Activated T-cell treated with anti-CD3 and anti-CD28 coated beads, Interleukin-2, amount 50 U/mL, for 24 hours (primary cell): ENCODE data around the gene GDPD5.

ENCODE experiments used
- DNase-seq: peaks from one replicate; pipeline ENCODE4 v3.0.0-alpha.2; 2020
- H3K27ac Mint-ChIP-seq: 2 replicates; pipeline ENCODE4 v1.8.0; 2020; ENCODE audit warnings: mild to moderate bottlenecking, mixed read lengths
- H3K27me3 Mint-ChIP-seq: 2 replicates; pipeline ENCODE4 v1.8.0; 2020; ENCODE audit warnings: mixed read lengths
- H3K36me3 Mint-ChIP-seq: 2 replicates; pipeline ENCODE4 v1.8.0; 2020; ENCODE audit warnings: low read depth, mixed read lengths
- H3K4me1 Mint-ChIP-seq: 2 replicates; pipeline ENCODE4 v1.8.0; 2020; ENCODE audit warnings: low read depth, mixed read lengths
- H3K4me3 Mint-ChIP-seq: 2 replicates; pipeline ENCODE4 v1.8.0; 2020; ENCODE audit warnings: mild to moderate bottlenecking, moderate library complexity, mixed read lengths
- H3K9me3 Mint-ChIP-seq: 2 replicates; pipeline ENCODE4 v1.8.0; 2020; ENCODE audit warnings: mixed read lengths

The GDPD5 gene

DNA sequence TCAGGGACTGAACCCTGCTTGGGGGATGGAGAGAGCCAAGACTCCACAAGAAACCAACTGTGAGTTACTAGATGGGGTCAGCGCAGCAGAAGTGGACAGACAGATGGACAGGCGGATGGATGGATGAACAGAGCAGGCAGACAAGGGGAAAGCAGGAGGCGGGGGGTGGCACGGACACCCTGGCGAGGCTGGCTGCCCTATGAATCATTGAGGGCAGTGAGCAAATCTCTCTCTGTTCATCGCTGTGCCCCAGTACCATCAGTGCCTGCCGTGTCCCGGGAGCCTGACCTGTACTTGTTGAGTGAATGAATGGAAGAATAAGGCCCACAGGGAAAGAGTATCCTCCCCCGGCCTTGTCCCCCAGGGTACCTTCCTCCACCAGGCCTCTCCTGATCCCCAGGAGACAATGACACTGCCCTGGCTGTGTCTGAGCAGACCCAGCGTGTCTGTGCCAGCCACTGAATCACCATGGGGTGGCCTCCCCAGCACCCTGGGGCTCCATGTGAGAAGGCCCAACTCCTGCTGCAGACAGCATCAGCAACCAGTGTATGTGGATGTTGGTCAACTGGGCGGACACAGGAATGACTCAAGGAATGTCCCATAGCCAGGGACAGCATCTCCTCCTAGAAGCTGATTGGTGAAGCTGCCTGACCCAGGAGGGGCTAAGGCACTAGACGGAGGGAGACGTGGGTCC lies 87.6 kb downstream of the GDPD5 start:
- no peak for DNase-seq
- peaks cover 6% of the 10 kb centered on the region for H3K36me3 Mint-ChIP-seq
- H3K4me1 Mint-ChIP-seq: no peaks in the 10 kb centered on the region
- no peak overlapping the region for H3K4me3 Mint-ChIP-seq
- no peaks in the 10 kb centered on the region for H3K9me3 Mint-ChIP-seq
- H3K27me3 Mint-ChIP-seq: peaks cover 8% of the 10 kb centered on the region
- no peak overlapping the region for H3K27ac Mint-ChIP-seq

DNA sequence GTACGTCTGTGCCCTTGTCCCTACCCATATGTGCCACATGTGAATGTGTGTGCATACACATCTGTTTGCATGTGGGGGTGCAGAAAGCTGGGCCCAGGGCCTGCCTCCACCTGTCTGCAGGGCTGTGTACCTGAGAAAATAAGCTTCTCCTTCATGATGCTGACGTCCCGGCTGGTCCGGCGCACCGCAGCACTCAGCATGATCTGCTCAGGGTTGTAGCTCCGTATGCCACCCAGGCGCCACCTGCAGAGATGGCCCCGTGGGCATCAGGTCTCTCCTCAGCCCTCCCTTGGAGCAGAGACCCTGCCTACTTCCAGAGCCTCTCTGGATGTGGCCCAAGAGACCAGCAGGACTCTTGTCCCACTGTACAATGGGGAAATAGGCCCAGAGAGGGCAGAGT lies 88.9 kb downstream of the GDPD5 start:
- Mint-ChIP-seq H3K27me3 (peaks cover 21% of the 10 kb centered on the region), H3K9me3 (no peaks in the 10 kb centered on the region), H3K36me3 (peaks cover 6% of the 10 kb centered on the region), H3K27ac (no peak overlapping the region), H3K4me3 (no peak overlapping the region), H3K4me1 (no peaks in the 10 kb centered on the region)
- no peak for DNase-seq

DNA sequence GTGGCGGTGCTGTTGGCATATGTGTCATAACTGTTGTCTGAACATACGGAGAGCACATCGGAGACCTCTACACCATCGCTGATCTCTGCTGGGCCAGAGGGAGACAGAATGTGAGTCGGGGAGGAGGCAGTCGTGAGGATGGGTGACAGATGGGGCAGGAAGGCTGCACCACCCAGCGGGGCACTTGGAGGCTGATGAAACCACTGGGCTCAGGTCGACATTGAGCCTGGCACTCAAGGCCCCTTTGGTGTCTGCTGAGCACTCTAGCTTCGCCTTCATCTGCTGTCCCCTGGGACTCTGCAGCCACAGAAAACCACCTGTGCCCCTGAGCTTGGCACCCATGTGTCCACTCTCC lies 90.2 kb downstream of the GDPD5 start:
- H3K27ac Mint-ChIP-seq: no peak overlapping the region
- H3K4me1 Mint-ChIP-seq: peaks cover 6% of the 10 kb centered on the region
- H3K27me3 Mint-ChIP-seq: peaks cover 34% of the 10 kb centered on the region
- peaks cover 6% of the 10 kb centered on the region for H3K36me3 Mint-ChIP-seq
- H3K4me3 Mint-ChIP-seq: no peak overlapping the region
- no peak for DNase-seq
- H3K9me3 Mint-ChIP-seq: no peaks in the 10 kb centered on the region

DNA sequence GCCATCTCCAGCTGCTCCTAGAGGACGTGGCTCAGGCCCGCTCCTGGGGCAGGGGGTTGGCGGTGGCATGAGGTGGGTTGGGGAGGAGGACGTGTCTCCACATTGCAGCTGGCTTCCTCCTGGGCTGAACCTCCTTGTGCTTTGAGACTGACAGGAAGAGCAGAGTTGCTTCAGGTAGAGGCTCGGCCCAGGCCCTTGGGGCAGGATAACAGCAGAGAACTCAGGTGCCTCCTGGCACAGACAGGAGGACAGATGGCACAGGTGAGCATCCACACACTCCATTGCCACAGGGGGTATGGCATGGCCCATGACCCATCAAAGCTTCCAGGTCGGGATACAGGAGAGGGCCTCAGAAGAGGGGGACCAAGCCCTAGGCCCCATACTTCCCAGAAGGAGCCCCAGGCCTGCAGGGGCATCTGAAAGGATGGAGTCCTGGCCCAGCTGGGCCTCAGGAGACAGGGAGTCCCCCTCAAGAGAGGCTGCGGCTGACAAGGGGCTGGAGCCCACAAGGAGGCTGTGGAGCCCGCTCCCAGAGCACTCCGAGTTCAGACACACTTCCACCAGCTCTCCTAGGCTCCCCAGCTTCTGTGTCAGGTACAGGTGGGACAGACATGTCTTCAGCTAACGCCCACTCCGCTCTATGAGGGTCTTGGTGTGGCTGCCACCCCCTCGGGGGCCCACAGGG lies 90.7 kb downstream of the GDPD5 start:
- no peaks in the 10 kb centered on the region for H3K9me3 Mint-ChIP-seq
- H3K4me1 Mint-ChIP-seq: peaks cover 8% of the 10 kb centered on the region
- H3K4me3 Mint-ChIP-seq: no peak overlapping the region
- no peak for DNase-seq
- H3K27ac Mint-ChIP-seq: no peak overlapping the region
- peaks cover 6% of the 10 kb centered on the region for H3K36me3 Mint-ChIP-seq
- H3K27me3 Mint-ChIP-seq: peaks cover 35% of the 10 kb centered on the region

DNA sequence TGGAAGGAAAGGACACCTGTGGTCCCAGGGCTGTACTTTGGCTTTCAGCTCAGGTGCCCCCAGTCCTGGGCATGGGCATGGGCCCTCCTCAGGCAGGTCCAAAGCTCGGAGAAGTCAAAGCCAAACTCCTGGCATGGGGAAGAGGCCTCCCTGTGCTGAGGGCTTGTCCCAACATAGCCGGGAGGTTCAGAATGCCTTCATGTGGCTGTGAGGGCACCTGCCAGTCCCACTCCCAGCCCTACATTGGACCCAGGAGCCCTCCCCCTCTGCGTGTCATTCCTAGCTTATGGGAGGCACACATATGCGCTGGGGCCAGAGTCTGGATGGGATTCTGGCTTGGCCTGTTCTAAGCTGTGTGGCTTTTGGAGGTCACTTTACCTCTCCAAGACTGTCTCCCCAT lies 91.7 kb downstream of the GDPD5 start:
- Mint-ChIP-seq H3K27ac (no peak overlapping the region), H3K4me1 (peaks cover 12% of the 10 kb centered on the region), H3K4me3 (no peak overlapping the region), H3K36me3 (peaks cover 8% of the 10 kb centered on the region), H3K9me3 (peaks cover 4% of the 10 kb centered on the region), H3K27me3 (peaks cover 40% of the 10 kb centered on the region)
- no peak for DNase-seq

DNA sequence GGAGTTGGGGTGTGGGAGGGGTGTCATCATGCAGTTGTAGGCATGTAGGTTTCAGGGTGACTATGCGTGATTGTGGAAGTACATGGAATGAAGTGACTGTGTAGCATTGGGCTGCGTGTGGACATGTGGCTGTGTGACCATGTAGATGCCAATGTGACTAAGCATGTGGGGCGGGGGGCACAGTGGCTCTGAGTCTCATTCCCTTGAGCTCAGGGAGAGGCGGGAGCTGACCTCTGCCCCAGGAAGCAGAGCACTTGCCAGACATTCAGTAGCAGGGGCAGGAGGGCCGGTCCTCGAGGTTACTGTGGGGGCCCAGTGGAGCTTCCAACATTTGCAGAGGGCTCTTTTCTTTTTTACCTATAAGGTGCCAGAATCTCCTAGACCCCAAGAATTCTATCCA lies 92.3 kb downstream of the GDPD5 start:
- Mint-ChIP-seq H3K4me1 (peaks cover 18% of the 10 kb centered on the region), H3K9me3 (peaks cover 7% of the 10 kb centered on the region), H3K27me3 (peaks cover 46% of the 10 kb centered on the region), H3K4me3 (no peak overlapping the region), H3K36me3 (peaks cover 8% of the 10 kb centered on the region), H3K27ac (no peak overlapping the region)
- DNase-seq: no peak

DNA sequence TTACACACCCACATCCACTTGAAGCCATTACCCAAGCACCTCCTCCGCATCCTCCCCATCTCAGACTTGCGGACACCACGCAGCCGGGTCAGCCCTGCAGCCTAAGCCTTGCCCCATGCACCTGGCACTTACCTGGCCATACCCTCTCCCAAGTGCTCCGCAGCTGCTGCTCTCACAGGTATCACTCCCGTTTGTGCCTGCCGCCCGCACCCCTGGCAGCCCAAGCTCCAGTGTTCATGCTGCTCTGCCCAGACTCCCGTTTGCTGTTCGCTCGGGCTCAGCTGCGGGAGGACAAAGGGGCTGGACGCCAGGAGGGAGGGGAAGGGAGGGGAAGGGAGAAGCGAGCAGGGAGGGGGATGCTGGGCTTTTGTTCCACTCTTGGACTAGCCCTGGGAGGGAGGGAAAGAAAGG lies 92.8 kb downstream of the GDPD5 start, which contains the start of gene KLHL35:
Gene KLHL35 (minus strand): TSS at position 293 of the 411 bp plus-strand sequence. CDS start 2,574 bp downstream, outside the sequence.
- peaks cover 23% of the 10 kb centered on the region for H3K4me1 Mint-ChIP-seq
- peaks cover 8% of the 10 kb centered on the region for H3K36me3 Mint-ChIP-seq
- peaks cover 7% of the 10 kb centered on the region for H3K9me3 Mint-ChIP-seq
- H3K4me3 Mint-ChIP-seq: no peak within 1 kb of the TSS
- H3K27me3 Mint-ChIP-seq: peaks cover 52% of the 10 kb centered on the region
- no peak within 1 kb of the TSS for H3K27ac Mint-ChIP-seq
- DNase-seq: no peak

DNA sequence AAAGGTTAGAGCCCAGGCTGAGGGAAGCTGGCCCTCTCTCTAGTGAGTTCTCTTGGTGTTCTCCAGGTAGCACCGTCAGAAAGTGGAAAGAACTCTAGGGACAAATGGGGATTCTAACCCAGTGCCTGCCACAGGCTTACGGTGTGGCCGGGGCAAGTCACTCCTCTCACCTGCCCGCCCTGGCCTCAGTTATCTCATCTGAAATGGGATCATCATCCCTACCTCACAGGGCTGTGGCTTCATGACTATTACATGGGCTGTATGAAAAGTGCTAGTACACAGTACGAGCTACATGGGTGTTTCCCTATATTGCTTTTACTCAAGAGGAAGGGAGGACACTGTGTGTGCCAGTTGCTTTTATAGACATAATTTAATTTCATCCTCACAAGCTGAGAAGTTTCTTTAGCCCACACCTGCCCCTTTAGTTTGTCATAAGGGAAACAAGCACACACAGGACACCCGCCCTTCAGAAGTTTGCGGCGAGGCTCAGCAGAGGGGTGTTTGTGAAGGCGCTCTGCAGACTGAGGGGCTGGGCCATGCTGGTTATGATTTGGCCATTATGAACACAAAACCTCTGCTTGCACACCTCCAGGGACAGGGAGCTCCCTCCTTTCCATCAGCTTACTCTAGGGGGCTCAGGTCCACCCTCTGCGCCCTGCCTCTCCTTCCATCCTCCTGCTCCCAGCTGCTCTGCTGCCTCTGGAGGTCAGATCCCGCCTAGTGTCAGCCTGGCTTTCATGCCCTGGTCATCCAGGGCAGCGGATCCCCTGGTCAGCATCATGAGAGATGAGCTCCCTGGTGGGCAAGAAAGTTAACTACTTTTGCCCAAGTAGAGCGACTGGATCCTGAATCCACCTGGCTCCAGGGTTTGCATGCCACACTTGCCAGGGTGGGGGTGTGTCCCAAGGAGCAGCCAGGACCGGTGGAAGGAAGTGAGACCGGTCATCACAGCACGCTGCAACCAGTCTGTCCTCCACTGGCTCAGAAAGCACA lies 93.9 kb downstream of the GDPD5 start:
- peaks cover 8% of the 10 kb centered on the region for H3K36me3 Mint-ChIP-seq
- peaks cover 7% of the 10 kb centered on the region for H3K9me3 Mint-ChIP-seq
- no peak for DNase-seq
- H3K27me3 Mint-ChIP-seq: peaks cover 57% of the 10 kb centered on the region
- no peak overlapping the region for H3K27ac Mint-ChIP-seq
- peaks cover 23% of the 10 kb centered on the region for H3K4me1 Mint-ChIP-seq
- no peak overlapping the region for H3K4me3 Mint-ChIP-seq

DNA sequence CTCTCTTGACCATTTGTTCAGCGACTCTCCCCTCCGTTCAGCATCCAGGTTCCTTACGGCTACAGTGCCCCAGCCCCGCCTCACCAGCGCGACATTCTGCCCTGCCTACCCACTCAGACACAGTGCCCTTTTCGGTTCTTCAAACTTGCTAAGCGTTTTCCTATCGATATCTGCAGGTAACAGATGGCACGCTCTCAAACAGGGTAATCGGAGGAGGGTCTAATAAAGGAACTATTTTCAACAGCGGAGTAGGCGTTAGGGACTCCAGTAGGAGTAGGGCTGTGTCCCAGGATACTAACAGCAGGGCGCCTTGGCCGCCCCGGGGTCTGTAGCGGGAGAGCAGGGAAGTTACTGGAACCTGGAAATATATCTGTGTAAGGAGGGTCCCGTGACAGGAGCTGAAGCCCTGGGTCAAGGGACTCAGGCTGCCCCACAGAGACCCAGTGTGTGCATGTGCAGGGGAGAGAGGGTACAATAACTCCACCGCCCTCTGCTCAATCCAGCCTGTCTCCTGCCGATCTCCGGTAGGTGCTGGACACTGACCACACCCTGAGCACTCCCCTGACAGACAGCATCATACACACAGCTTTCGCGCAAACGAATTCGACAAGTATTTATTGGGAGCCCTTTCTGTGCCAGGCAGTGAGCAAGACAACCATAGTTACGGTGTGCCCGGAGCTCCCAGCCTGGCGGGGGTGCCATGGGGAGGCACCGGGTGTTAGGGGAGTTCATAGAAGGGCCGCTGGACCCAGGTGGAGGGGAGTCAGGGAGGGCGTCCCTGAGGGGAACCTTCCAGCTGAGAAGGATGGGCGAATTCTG lies 94.8 kb downstream of the GDPD5 start:
- Mint-ChIP-seq H3K4me1 (peaks cover 23% of the 10 kb centered on the region), H3K36me3 (peaks cover 5% of the 10 kb centered on the region), H3K27me3 (peaks cover 57% of the 10 kb centered on the region), H3K4me3 (peak overlapping the region; percentile 63), H3K9me3 (peaks cover 7% of the 10 kb centered on the region), H3K27ac (peak overlapping the region; percentile 41)
- no peak for DNase-seq

DNA sequence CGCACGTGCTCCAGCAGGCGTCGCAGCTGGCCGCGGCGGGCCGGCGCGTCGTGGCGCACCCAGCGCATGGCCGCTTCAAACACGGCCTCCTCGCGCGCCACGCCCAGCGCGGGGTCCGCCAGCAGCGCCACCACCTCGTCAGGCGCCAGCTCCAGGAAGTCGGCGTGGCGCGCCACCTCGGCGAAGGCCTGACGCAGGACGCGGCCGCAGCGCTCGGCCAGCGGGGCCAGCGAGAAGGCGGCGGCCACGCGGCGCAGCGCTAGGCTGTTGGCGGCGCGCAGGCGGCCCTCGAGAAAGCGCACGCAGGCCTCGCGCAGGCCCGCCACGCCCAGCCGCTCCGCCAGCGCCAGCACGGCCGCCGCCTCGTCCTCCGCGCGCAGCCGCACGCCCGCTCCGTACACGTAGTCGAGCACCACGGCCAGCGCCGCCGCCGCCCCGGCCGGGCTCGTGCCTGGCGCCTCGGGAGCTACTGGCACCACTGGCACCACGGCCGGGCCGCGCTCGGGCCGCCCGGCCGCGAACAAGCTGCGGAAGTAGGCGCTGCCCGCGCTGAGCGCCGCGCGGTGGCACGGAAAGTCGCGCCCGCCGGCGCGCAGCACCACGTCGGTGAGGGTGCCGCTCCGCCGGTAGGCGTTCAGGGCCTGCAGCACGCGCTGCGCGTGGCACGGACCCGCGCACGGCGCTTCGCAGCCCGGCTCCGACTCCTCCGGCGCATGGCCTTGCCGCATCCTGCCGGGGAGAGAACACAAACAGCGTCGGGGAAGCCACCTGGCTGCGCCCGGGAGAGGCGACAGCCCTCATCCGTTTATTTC lies 95.6 kb downstream of the GDPD5 start:
- peak; percentile 80 for DNase-seq
- H3K36me3 Mint-ChIP-seq: peaks cover 5% of the 10 kb centered on the region
- H3K4me1 Mint-ChIP-seq: peaks cover 23% of the 10 kb centered on the region
- H3K27ac Mint-ChIP-seq: peak overlapping the region; percentile 41
- H3K9me3 Mint-ChIP-seq: peaks cover 7% of the 10 kb centered on the region
- peaks cover 57% of the 10 kb centered on the region for H3K27me3 Mint-ChIP-seq
- peak overlapping the region; percentile 63 for H3K4me3 Mint-ChIP-seq

DNA sequence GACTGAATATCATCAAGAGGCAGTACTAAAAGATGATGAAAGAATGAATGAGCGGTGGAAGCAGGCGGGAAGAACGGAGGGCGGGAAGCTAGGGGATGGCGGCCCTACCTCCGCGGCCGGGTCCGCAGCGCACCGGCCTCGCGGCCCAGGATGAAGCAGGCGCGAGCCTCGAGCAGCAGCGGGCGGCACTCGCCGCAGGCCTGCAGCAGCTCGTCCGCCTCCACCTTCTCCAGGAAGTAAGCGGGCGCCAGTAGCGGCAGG lies 96.2 kb downstream of the GDPD5 start:
- H3K27ac Mint-ChIP-seq: peak overlapping the region; percentile 73
- peak overlapping the region; percentile 54 for H3K4me3 Mint-ChIP-seq
- DNase-seq: no peak
- H3K36me3 Mint-ChIP-seq: peaks cover 2% of the 10 kb centered on the region
- H3K9me3 Mint-ChIP-seq: peaks cover 7% of the 10 kb centered on the region
- H3K27me3 Mint-ChIP-seq: peaks cover 57% of the 10 kb centered on the region
- H3K4me1 Mint-ChIP-seq: peaks cover 23% of the 10 kb centered on the region

DNA sequence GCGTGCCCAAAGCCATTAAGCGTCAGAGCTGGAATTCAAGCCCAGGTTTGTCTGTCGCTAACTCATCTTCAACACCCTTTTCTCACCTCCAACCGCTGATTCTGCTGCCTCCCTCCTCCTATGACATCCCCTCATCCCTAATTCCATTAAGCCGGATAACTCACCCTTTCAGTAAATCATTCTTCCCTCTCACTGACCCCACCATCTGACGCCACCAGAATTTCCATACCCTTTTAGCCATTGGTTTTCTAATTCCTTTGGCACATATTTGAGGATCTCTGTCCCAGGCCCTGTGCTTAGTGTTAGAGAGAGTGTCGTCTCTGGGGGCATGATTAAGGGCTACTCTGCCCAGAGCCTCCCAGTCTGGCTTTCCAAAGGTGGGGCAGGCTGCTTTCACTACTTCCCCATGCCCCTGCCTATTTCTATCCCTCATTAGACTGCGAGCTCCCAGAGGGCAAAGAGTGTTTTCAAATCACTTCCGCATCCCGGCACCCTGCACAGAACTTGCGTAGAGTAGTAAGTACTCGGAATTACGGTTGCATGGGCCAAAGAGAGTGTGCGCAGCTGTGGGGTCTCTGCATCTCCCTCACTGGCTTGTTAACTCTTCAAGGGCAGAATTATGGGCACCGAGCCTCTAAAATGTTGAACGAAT lies 96.6 kb downstream of the GDPD5 start:
- Mint-ChIP-seq H3K9me3 (peaks cover 7% of the 10 kb centered on the region), H3K27me3 (peaks cover 57% of the 10 kb centered on the region), H3K4me3 (peak overlapping the region; percentile 54), H3K27ac (peak overlapping the region; percentile 73), H3K4me1 (peaks cover 23% of the 10 kb centered on the region), H3K36me3 (peaks cover 2% of the 10 kb centered on the region)
- DNase-seq: no peak

DNA sequence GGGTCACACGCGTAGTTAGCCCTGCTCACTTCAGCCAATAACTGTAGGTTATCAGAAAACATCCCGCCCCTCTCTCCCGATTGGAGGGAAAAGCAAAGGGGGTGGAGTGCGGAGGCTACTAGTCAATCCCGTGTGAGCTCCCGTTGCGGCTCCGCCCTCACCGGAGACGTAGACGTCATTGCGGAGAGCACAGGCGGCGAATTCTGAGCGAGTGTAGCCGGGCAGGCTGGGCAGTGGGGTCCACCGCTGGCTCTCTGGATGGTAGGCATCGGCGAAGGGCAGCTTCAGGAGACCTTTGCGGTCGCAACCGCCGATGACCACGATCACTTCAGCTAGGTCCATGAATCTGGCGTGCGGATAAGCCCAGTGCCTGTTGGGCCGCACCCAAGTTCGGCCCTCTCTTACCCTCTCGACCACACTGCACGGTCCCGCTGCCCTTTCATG lies 97.4 kb downstream of the GDPD5 start:
- Mint-ChIP-seq H3K4me1 (peaks cover 23% of the 10 kb centered on the region), H3K9me3 (peaks cover 7% of the 10 kb centered on the region), H3K4me3 (no peak overlapping the region), H3K27ac (no peak overlapping the region), H3K36me3 (peaks cover 4% of the 10 kb centered on the region), H3K27me3 (peaks cover 51% of the 10 kb centered on the region)
- peak; percentile 67 for DNase-seq
